ENCODE data around the gene DNMT3B. TPM values are rescaled to one million over a fixed set of nuclear protein-coding genes. Genes with fewer than 3 reads are reported as not detected.

DNMT3B gene
- polyA plus RNA-seq, 1 donor: 10.1 TPM

Other genes with a start within 250 kb of the DNMT3B start
- 61.5 TPM for gene NOL4L, start 177.1 kb upstream of the DNMT3B start, polyA plus RNA-seq (ENCODE audit: insufficient read length)
- 0.23 TPM for gene C20orf203, start 88.4 kb upstream of the DNMT3B start, polyA plus RNA-seq (ENCODE audit: insufficient read length)
- 69.3 TPM for gene COMMD7, start 18.9 kb upstream of the DNMT3B start, polyA plus RNA-seq (ENCODE audit: insufficient read length)
- gene MAPRE1, start 57.6 kb downstream of the DNMT3B start, polyA plus RNA-seq (ENCODE audit: insufficient read length): 119 TPM
- gene EFCAB8, start 96.5 kb downstream of the DNMT3B start, polyA plus RNA-seq (ENCODE audit: insufficient read length): 0.55 TPM
- not detected for gene SUN5, start 242.0 kb downstream of the DNMT3B start, polyA plus RNA-seq (ENCODE audit: insufficient read length)
- gene BPIFB2, start 245.3 kb downstream of the DNMT3B start, polyA plus RNA-seq (ENCODE audit: insufficient read length): not detected

Measured in left kidney (tissue), 1 donor.